GM12878 (cell line): Measurements from ENCODE around the gene SCAI. TPM values are rescaled to one million over a fixed set of nuclear protein-coding genes. Genes with fewer than 3 reads are reported as not detected.

Source experiments
- ATAC-seq: fragments of 200-7000 bp; cut with Tn5 transposase; 3 replicates; pipeline ENCODE4 v1.9.1; 2020; ENCODE audit warnings: mild to moderate bottlenecking, moderate library complexity
- BruUV-seq: library from RNA; stranded (reverse); fragments of 400-500 nt; replicated peaks from 2 replicates; lab custom pipeline; 2021; lab: Mats Ljungman, UMichigan
- CTCF ChIA-PET: fragments of 300-600 bp; sonication (Branson Sonifier 250); formaldehyde crosslinking; extraction: SDS; loops from one replicate; lab custom pipeline; 2021; ENCODE audit warnings: inconsistent platforms; lab: Yijun Ruan, JAX
- POLR2A ChIA-PET: fragments of 350-600 bp; formaldehyde crosslinking; extraction: SDS; loops from one replicate; lab custom pipeline; 2021; ENCODE audit warnings: inconsistent platforms; lab: Charles Lee
- RAD21 ChIA-PET: fragments of 300-600 bp; sonication (Branson Sonifier 250); formaldehyde crosslinking; loops from one replicate; lab custom pipeline; 2023; ENCODE audit warnings: antibody characterized with exemption; ENCODE audit not compliant: unreplicated experiment; lab: Charles Lee
- SMC1A ChIA-PET: fragments of 300-600 bp; sonication (Branson Sonifier 250); formaldehyde crosslinking; loops from one replicate; lab custom pipeline; 2023; ENCODE audit not compliant: unreplicated experiment, uncharacterized antibody; lab: Charles Lee
- DNase-seq: peaks from one replicate; pipeline ENCODE4 v3.0.0-alpha.2; 2011; ENCODE audit warnings: low read depth, low spot score
- FAIRE-seq: peaks from 3 replicates; lab custom pipeline; 2011; peaks lifted over from hg19 to GRCh38; lab: Jason Lieb, UNC
- H2AFZ ChIP-seq: 2 replicates; pipeline ENCODE4 v1.6.0; 2011; ENCODE audit warnings: low read depth, low read length, control low read depth; ENCODE audit not compliant: control insufficient read depth
- H3K27ac ChIP-seq: 2 replicates; pipeline ENCODE4 v1.5.1; 2011; ENCODE audit warnings: control low read depth; ENCODE audit not compliant: control insufficient read depth, insufficient read depth
- H3K27me3 ChIP-seq, 2 experiments: replicated peaks in 1 of 2; 2 replicates each; pipeline versions ENCODE4 v1.6.0 to v1.6.1; 2011; ENCODE audit warnings: low read length in 1 of 2; ENCODE audit not compliant: control insufficient read depth in 2 of 2, insufficient read depth in 2 of 2
- H3K36me3 ChIP-seq, 2 experiments: 2 replicates each; pipeline ENCODE4 v1.5.1; 2011; ENCODE audit warnings: low read length in 1 of 2; ENCODE audit not compliant: control insufficient read depth in 2 of 2, insufficient read depth in 2 of 2
- H3K4me1 ChIP-seq: 2 replicates; pipeline ENCODE4 v1.6.1; 2011; ENCODE audit warnings: mild to moderate bottlenecking, low read length, moderate library complexity, mixed read lengths; ENCODE audit not compliant: control insufficient read depth, insufficient read depth
- H3K4me2 ChIP-seq: 2 replicates; pipeline ENCODE4 v1.6.0; 2011; ENCODE audit warnings: control low read depth; ENCODE audit not compliant: control insufficient read depth, insufficient read depth
- H3K4me3 ChIP-seq: fragments of 200-600 bp; sonication (generic); 2 replicates; pipeline ENCODE4 v1.5.1; 2016
- H3K79me2 ChIP-seq: 2 replicates; pipeline ENCODE4 v1.6.0; 2011; ENCODE audit warnings: low read length; ENCODE audit not compliant: control insufficient read depth, insufficient read depth
- H3K9ac ChIP-seq: 2 replicates; pipeline ENCODE4 v1.8.0; 2011; ENCODE audit warnings: low read length, control low read depth, mixed read lengths; ENCODE audit not compliant: control insufficient read depth, insufficient read depth
- H3K9me3 ChIP-seq: replicated peaks from 3 replicates; pipeline ENCODE4 v1.5.1; 2011; ENCODE audit warnings: mild to moderate bottlenecking, low read length; ENCODE audit not compliant: control insufficient read depth, insufficient read depth
- H4K20me1 ChIP-seq: 2 replicates; pipeline ENCODE4 v1.6.0; 2011; ENCODE audit not compliant: control insufficient read depth, insufficient read depth
- ASH2L ChIP-seq: fragments of 300-600, 200-600 bp; sonication (generic); IDR thresholded peaks from 2 replicates; pipeline ENCODE4 v1.6.1; 2017; ENCODE audit warnings: low read depth, mild to moderate bottlenecking, borderline replicate concordance
- BHLHE40 ChIP-seq, 2 experiments: fragments of 450-650 bp in 1 of 2; IDR thresholded peaks; 2 replicates each; pipeline ENCODE4 v1.6.1; 2011 to 2017; ENCODE audit warnings: low read depth in 2 of 2, borderline replicate concordance in 1 of 2, improper control_type of control experiment in 1 of 2, low read length in 1 of 2, mild to moderate bottlenecking in 1 of 2
- E2F4 ChIP-seq: IDR thresholded peaks from 2 replicates; pipeline ENCODE4 v1.6.1; 2012; ENCODE audit warnings: low read depth, low read length, improper control_type of control experiment
- E2F8 ChIP-seq: fragments of 450-650 bp; IDR thresholded peaks from 2 replicates; pipeline ENCODE4 v1.6.1; 2018; ENCODE audit warnings: mild to moderate bottlenecking, low read depth, moderate library complexity; ENCODE audit not compliant: partially characterized antibody
- EGR1 ChIP-seq, 2 experiments: IDR thresholded peaks; 1 replicate in 1 of 2; 2 replicates in 1 of 2; pipeline ENCODE4 v1.6.1; 2011 to 2012; ENCODE audit warnings: low read depth in 2 of 2, low read length in 2 of 2, borderline replicate concordance in 1 of 2, mild to moderate bottlenecking in 1 of 2, moderate library complexity in 1 of 2
- IKZF2 ChIP-seq, 2 experiments: fragments of 450-650 bp; IDR thresholded peaks; 2 replicates each; pipeline ENCODE4 v1.6.1; 2017; ENCODE audit warnings: mild to moderate bottlenecking in 2 of 2, moderate library complexity in 2 of 2
- NFIC ChIP-seq: IDR thresholded peaks from 2 replicates; pipeline ENCODE4 v1.6.1; 2012; ENCODE audit warnings: low read depth, mild to moderate bottlenecking, inconsistent platforms, low read length, moderate library complexity
- POU2F2 ChIP-seq: IDR thresholded peaks from 3 replicates; pipeline ENCODE4 v1.6.1; 2011; ENCODE audit warnings: low read depth, mild to moderate bottlenecking, low read length, borderline replicate concordance
- RAD21 ChIP-seq: IDR thresholded peaks from 2 replicates; pipeline ENCODE4 v1.6.1; 2011; ENCODE audit warnings: mild to moderate bottlenecking, low read depth, low read length, moderate library complexity; ENCODE audit not compliant: insufficient read depth
- SIN3A ChIP-seq: IDR thresholded peaks from 2 replicates; pipeline ENCODE4 v1.6.1; 2012; ENCODE audit warnings: low read depth, low read length, improper control_type of control experiment
- SIX5 ChIP-seq: IDR thresholded peaks from 2 replicates; pipeline ENCODE4 v1.6.1; 2011; ENCODE audit warnings: mild to moderate bottlenecking, low read depth, low read length, moderate library complexity; ENCODE audit not compliant: severe bottlenecking
- ZBED1 ChIP-seq: IDR thresholded peaks from 2 replicates; pipeline ENCODE4 v1.6.1; 2016; ENCODE audit warnings: borderline replicate concordance
- WGBS: methylation state at CpG from one replicate; pipeline ENCODE4 v1.1.6; 2016; ENCODE audit warnings: low lambda C conversion rate; ENCODE audit not compliant: insufficient replicate concordance, insufficient coverage; ENCODE audit errors: missing lambda C conversion rate; 5-methylcytosine and 5-hydroxymethylcytosine counted together
- in situ Hi-C: fragments of 300-500 bp; cut with MboI; formaldehyde crosslinking; loops from 9 replicates; pipeline ENCODE4 v1.14.3; 2018; ENCODE audit warnings: mixed read lengths
- intact Hi-C: fragments of 100-400 bp; cut with micrococcal nuclease; formaldehyde crosslinking; loops from one replicate; pipeline ENCODE4 v1.14.2; 2022; ENCODE audit not compliant: unreplicated experiment
- polyA plus RNA-seq, 11 experiments: library from polyadenylated mRNA; depleted of rRNA in 4 of 11; unstranded in 6 of 11; stranded (reverse) in 5 of 11; fragments of >200 nt; fragmentation: Nextera tagmentation in 4 of 11; fragmentation: Illumina TruSeq in 1 of 11; extraction: Ambion mirVana in 4 of 11; extraction: Trizol in 1 of 11; gene quantifications; 1 replicate in 1 of 11; 2 replicates in 10 of 11; pipeline versions ENCODE4 v1.2.1 to v1.2.3, GENCODE V29; 2011 to 2016; ENCODE audit warnings: inconsistent platforms in 2 of 11, missing spikeins in 2 of 11, low read depth in 1 of 11
- total RNA-seq, 4 experiments: library from RNA; depleted of rRNA in 3 of 4; stranded (reverse); fragments of >200 nt in 3 of 4; fragmentation: Illumina TruSeq in 1 of 4; extraction: Trizol in 1 of 4; gene quantifications; 2 replicates each; pipeline versions ENCODE4 v1.2.1 to v1.2.3, GENCODE V29; 2013 to 2021

The SCAI gene
- total and polyA plus RNA-seq, 10 of the 15 experiments (the other 5 are each of a cell fraction or from before 2014, with no cell fraction given): 0.52 to 8.8 (median 5.1) TPM

GRCh38 chr9:125061391-125061790 is 81.9 kb downstream of the SCAI start (continued):
- TF ChIP-seq E2F8 (no peak), NFIC (no peak)

- FAIRE-seq (no peak), ATAC-seq (no peak), DNase-seq (no peak)
- no peaks in the 10 kb centered on the region for H3K27me3 ChIP-seq
- intact Hi-C loops (no loop called here), in situ Hi-C loops (no loop called here)
- ChIA-PET POLR2A (no interaction called here), RAD21 (no interaction called here), SMC1A (no interaction called here), CTCF (no interaction called here)
- H3K4me1 ChIP-seq: no peaks in the 10 kb centered on the region
- no peaks in the 10 kb centered on the region for H4K20me1 ChIP-seq
- H3K4me2 ChIP-seq: no peak overlapping the region
- no peak overlapping the region for H3K9ac ChIP-seq
- H3K9me3 ChIP-seq: no peaks in the 10 kb centered on the region; the same call in 2 of the 3 replicates
- WGBS: 97% methylated on average over 5 of the region's 5 CpGs
- no peak for TF ChIP-seq SIN3A
- TF ChIP-seq E2F4: no peak
- TF ChIP-seq BHLHE40 (IDR thresholded peaks at IDR 0.05; ENCODE audit: borderline replicate concordance in 1 of 2, low read depth in 2 of 2, low read length in 1 of 2): no peak
- no peak for TF ChIP-seq ASH2L
- no peak for TF ChIP-seq IKZF2 (IDR thresholded peaks at IDR 0.05)
- TF ChIP-seq RAD21: no peak
- no peak for TF ChIP-seq ZBED1
- TF ChIP-seq SIX5: no peak
- TF ChIP-seq EGR1 (IDR thresholded peaks at IDR 0.05; ENCODE audit: borderline replicate concordance in 1 of 2, low read depth in 2 of 2, low read length in 2 of 2): no peak
- no peak for TF ChIP-seq POU2F2
- no peak overlapping the region for H3K4me3 ChIP-seq
- no peak overlapping the region for H3K27ac ChIP-seq
- H3K79me2 ChIP-seq: no peaks in the 10 kb centered on the region
- BruUV-seq: no TSS peak
- H2AFZ ChIP-seq: no peak overlapping the region
- H3K36me3 ChIP-seq: peaks cover 2 to 3% of the 10 kb centered on the region in 2 experiments; a peak in 2 of 4 replicates
Measured at GRCh38 chr9:125049212-125050049, 93.9 kb downstream of the SCAI start.
